Transverse colon (tissue), 4 donors: ENCODE measurements around the gene SIL1.

ENCODE experiments used
- CTCF ChIP-seq, 5 experiments: fragments of 200-600 bp in 3 of 5; fragments of 450-650 bp in 2 of 5; sonication (generic) in 3 of 5; IDR thresholded peaks; 1 replicate in 2 of 5; 2 replicates in 3 of 5; pipeline ENCODE4 v1.5.1; 2016 to 2017; ENCODE audit warnings: antibody characterized with exemption in 5 of 5, inconsistent platforms in 3 of 5, mild to moderate bottlenecking in 2 of 5, moderate library complexity in 1 of 5
- EP300 ChIP-seq: sonication (generic); formaldehyde crosslinking; IDR thresholded peaks from one replicate; pipeline ENCODE4 v1.6.1; 2017; ENCODE audit warnings: antibody characterized with exemption, low read depth
- POLR2A ChIP-seq: fragments of 450-650 bp; IDR thresholded peaks from one replicate; pipeline ENCODE4 v1.6.1; 2016; ENCODE audit warnings: antibody characterized with exemption, mild to moderate bottlenecking, moderate library complexity
- POLR2AphosphoS5 ChIP-seq, 3 donors: sonication (generic); formaldehyde crosslinking; IDR thresholded peaks; one replicate each; pipeline ENCODE4 v1.6.1; 2016; ENCODE audit warnings: antibody characterized with exemption in 3 of 3

DNA sequence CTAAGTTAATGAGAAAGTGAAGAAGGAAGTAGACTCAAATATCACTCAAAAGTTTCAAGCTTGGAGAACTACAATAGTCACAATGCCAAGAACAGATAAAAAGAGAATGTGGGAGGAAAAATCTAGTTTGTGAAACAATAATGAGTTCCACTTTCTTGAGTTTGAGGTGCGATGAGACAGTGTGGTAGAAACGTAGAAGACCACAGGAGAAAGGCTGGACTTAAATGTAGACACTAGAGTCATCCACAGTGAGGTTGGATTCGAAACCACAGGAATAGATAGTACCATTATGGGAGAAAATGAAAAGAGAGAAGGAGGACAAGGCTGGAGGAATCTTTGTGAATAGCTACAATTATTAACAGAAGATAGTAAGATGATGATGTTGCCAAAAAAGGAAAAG lies 182.0 kb downstream of the SIL1 start:
- TF ChIP-seq CTCF (IDR thresholded peaks at IDR 0.05) = no peak
- TF ChIP-seq POLR2AphosphoS5 (IDR thresholded peaks at IDR 0.05) = no peak
- no peak for TF ChIP-seq POLR2A
- TF ChIP-seq EP300 = no peak
